ENCODE results near the gene KMT5C. TPM values are rescaled to one million over a fixed set of nuclear protein-coding genes. Genes with fewer than 3 reads are reported as not detected.

Gene KMT5C
- total RNA-seq, 4 donors from 2014 or later: 17.3 to 61.8 (median 39.1) TPM

GRCh38 chr19:55358943-55359908 lies 19.6 kb downstream of the KMT5C start:
- DNase-seq (ENCODE audit: low spot score in 2 of 2): no peak
- 63% methylated on average over 30 of the region's 32 CpGs for WGBS
- Histone ChIP-seq H3K4me1 (peaks cover 12% of the 10 kb centered on the region), H3K4me3 (no peak overlapping the region), H3K36me3 (no peaks in the 10 kb centered on the region), H3K27me3 (peaks cover 25% of the 10 kb centered on the region), H3K27ac (no peak overlapping the region), H3K9me3 (no peaks in the 10 kb centered on the region)
- no peak for TF ChIP-seq POLR2AphosphoS5 (IDR thresholded peaks at IDR 0.05)
- TF ChIP-seq POLR2A (IDR thresholded peaks at IDR 0.05): no peak
- no peak for TF ChIP-seq CTCF (IDR thresholded peaks at IDR 0.05)
- no peak for TF ChIP-seq EP300 (IDR thresholded peaks at IDR 0.05)

- H3K4me1 ChIP-seq: no peaks in the 10 kb centered on the region
- no peaks in the 10 kb centered on the region for H3K36me3 ChIP-seq
- H3K27ac ChIP-seq: no peak overlapping the region
- no peak overlapping the region for H3K4me3 ChIP-seq
- no peaks in the 10 kb centered on the region for H3K9me3 ChIP-seq
- H3K27me3 ChIP-seq: peaks cover 17% of the 10 kb centered on the region
- no peak for DNase-seq (ENCODE audit: low spot score in 2 of 2)
- no peak for TF ChIP-seq CTCF (IDR thresholded peaks at IDR 0.05)
- no peak for TF ChIP-seq POLR2AphosphoS5 (IDR thresholded peaks at IDR 0.05)
- no peak for TF ChIP-seq EP300 (IDR thresholded peaks at IDR 0.05)
- no peak for TF ChIP-seq POLR2A (IDR thresholded peaks at IDR 0.05)
- WGBS: 90% methylated on average over 6 of the region's 16 CpGs
Observed at GRCh38 chr19:55360902-55361301, 21.2 kb downstream of the KMT5C start.

GRCh38 chr19:55362174-55362989 lies 22.7 kb downstream of the KMT5C start:
- H3K27me3 ChIP-seq: peaks cover 8% of the 10 kb centered on the region

GRCh38 chr19:55362990-55363716 lies 23.5 kb downstream of the KMT5C start, which contains the start of gene GARIN5B:
Gene GARIN5B, minus strand, starts transcription at chr19:55363260. Its CDS starts 194 bp downstream, at chr19:55363066.
- H3K4me1 ChIP-seq: no peaks in the 10 kb centered on the region
- DNase-seq (ENCODE audit: low spot score in 2 of 2): no peak
- no peaks in the 10 kb centered on the region for H3K9me3 ChIP-seq
- peaks cover 14% of the 10 kb centered on the region for H3K27me3 ChIP-seq
- WGBS: 86% methylated on average over 18 of the region's 27 CpGs
- no peak for TF ChIP-seq EP300 (IDR thresholded peaks at IDR 0.05)
- H3K4me3 ChIP-seq: no peak within 1 kb of the TSS
- H3K36me3 ChIP-seq: no peaks in the 10 kb centered on the region
- no peak within 1 kb of the TSS for H3K27ac ChIP-seq

More at GRCh38 chr19:55362174-55362989, 22.7 kb downstream of the KMT5C start:
- H3K9me3 ChIP-seq: no peaks in the 10 kb centered on the region
- H3K27ac ChIP-seq: no peak overlapping the region
- DNase-seq (ENCODE audit: low spot score in 2 of 2): no peak
- no peak overlapping the region for H3K4me3 ChIP-seq
- H3K36me3 ChIP-seq: no peaks in the 10 kb centered on the region
- TF ChIP-seq EP300 (IDR thresholded peaks at IDR 0.05): no peak
- no peak for TF ChIP-seq CTCF (IDR thresholded peaks at IDR 0.05)
- no peak for TF ChIP-seq POLR2AphosphoS5 (IDR thresholded peaks at IDR 0.05)
- TF ChIP-seq POLR2A (IDR thresholded peaks at IDR 0.05): no peak
- 80% methylated on average over 22 of the region's 38 CpGs for WGBS
- no peaks in the 10 kb centered on the region for H3K4me1 ChIP-seq

GRCh38 chr19:55365245-55365644 lies 25.6 kb downstream of the KMT5C start:
- no peak for DNase-seq (ENCODE audit: low spot score in 2 of 2)
- TF ChIP-seq POLR2A (IDR thresholded peaks at IDR 0.05) (no peak), CTCF (IDR thresholded peaks at IDR 0.05) (no peak)
- 87% methylated on average over 8 of the region's 8 CpGs for WGBS
- peaks cover 17% of the 10 kb centered on the region for H3K4me1 ChIP-seq
- H3K27ac ChIP-seq: no peak overlapping the region
- H3K9me3 ChIP-seq: no peaks in the 10 kb centered on the region
- peaks cover 35% of the 10 kb centered on the region for H3K27me3 ChIP-seq
- H3K36me3 ChIP-seq: no peaks in the 10 kb centered on the region
- H3K4me3 ChIP-seq: no peak overlapping the region

All from suprapubic skin (tissue), 4 donors.